A549 (cell line): ENCODE measurements around the gene CNTN1. TPM values are rescaled to one million over a fixed set of nuclear protein-coding genes. Genes with fewer than 3 reads are reported as not detected.

Source experiments
- ATAC-seq, 2 experiments: fragments of 200-7000 bp in 1 of 2; fragments of >200 bp in 1 of 2; cut with Nextera tagmentation in 1 of 2; cut with Tn5 transposase in 1 of 2; 3 replicates each; pipeline versions ENCODE4 v1.8.0 to v1.9.1; 2018 to 2020; ENCODE audit warnings: mild to moderate bottlenecking in 1 of 2, moderate library complexity in 1 of 2
- CTCF ChIA-PET: fragments of 300-600 bp; sonication (Branson Sonifier 250); formaldehyde crosslinking; extraction: SDS; loops from one replicate; lab custom pipeline; 2021; ENCODE audit warnings: antibody characterized with exemption, inconsistent platforms; lab: Yijun Ruan, JAX
- POLR2A ChIA-PET: fragments of 350-600 bp; formaldehyde crosslinking; extraction: SDS; loops from one replicate; lab custom pipeline; 2021; ENCODE audit warnings: antibody characterized with exemption, inconsistent platforms; lab: Yijun Ruan, JAX
- DNase-seq, 2 experiments: peaks; one replicate each; pipeline versions ENCODE4 v3.0.0 to v3.0.0-alpha.2; 2011 to 2016; ENCODE audit warnings: low read depth in 1 of 2, low spot score in 1 of 2
- FAIRE-seq: peaks from 2 replicates; lab custom pipeline; 2011; peaks lifted over from hg19 to GRCh38; lab: Jason Lieb, UNC
- H3K27ac ChIP-seq, 2 experiments: fragments of >200 bp; sonication (Bioruptor Twin); formaldehyde crosslinking; 3 replicates each; pipeline ENCODE4 v1.5.1; 2016 to 2017
- H3K4me1 ChIP-seq: fragments of >200 bp; sonication (Bioruptor Twin); formaldehyde crosslinking; 3 replicates; pipeline ENCODE4 v1.6.1; 2016
- H3K4me2 ChIP-seq: fragments of >200 bp; sonication (Bioruptor Twin); formaldehyde crosslinking; 3 replicates; pipeline ENCODE4 v1.6.1; 2016
- H3K4me3 ChIP-seq: fragments of >200 bp; sonication (Bioruptor Twin); formaldehyde crosslinking; 3 replicates; pipeline ENCODE4 v1.5.1; 2016
- H3K9me3 ChIP-seq: fragments of >200 bp; sonication (Bioruptor Twin); formaldehyde crosslinking; 3 replicates; pipeline ENCODE4 v1.6.1; 2016
- BHLHE40 ChIP-seq: IDR thresholded peaks from 2 replicates; pipeline ENCODE4 v1.6.1; 2012; ENCODE audit warnings: low read depth, low read length, inconsistent platforms
- CBX2 ChIP-seq: fragments of 200-600 bp; sonication (generic); IDR thresholded peaks from 2 replicates; pipeline ENCODE4 v1.6.1; 2016; ENCODE audit warnings: low read depth, mild to moderate bottlenecking, borderline replicate concordance
- EHMT2 ChIP-seq: fragments of 200-600 bp; sonication (generic); IDR thresholded peaks from 2 replicates; pipeline ENCODE4 v1.6.1; 2016; ENCODE audit warnings: antibody characterized with exemption, low read depth, mild to moderate bottlenecking, moderate library complexity
- ESRRA ChIP-seq: fragments of 150-350 bp; IDR thresholded peaks from 2 replicates; pipeline ENCODE4 v1.6.1; 2014; ENCODE audit warnings: mild to moderate bottlenecking, low read length, borderline replicate concordance
- FOSL2 ChIP-seq, 2 experiments: fragments of 450-650 bp in 1 of 2; fragments of >200 bp in 1 of 2; sonication (Bioruptor Twin) in 1 of 2; formaldehyde crosslinking; IDR thresholded peaks; 2 replicates each; pipeline versions ENCODE4 v1.5.0 to v1.6.1; 2016 to 2020; ENCODE audit warnings: mild to moderate bottlenecking in 1 of 2, moderate library complexity in 1 of 2
- FOXS1 ChIP-seq: fragments of 250-450 bp; sonication (Bioruptor Pico); IDR thresholded peaks from 2 replicates; pipeline ENCODE4 v1.5.0; 2020; ENCODE audit warnings: mild to moderate bottlenecking, moderate library complexity
- GATA3 ChIP-seq: IDR thresholded peaks from 2 replicates; pipeline ENCODE4 v1.6.1; 2012; ENCODE audit warnings: borderline replicate concordance
- HDAC2 ChIP-seq: fragments of 200-600 bp; sonication (generic); IDR thresholded peaks from 2 replicates; pipeline ENCODE4 v1.6.1; 2016
- HMGXB4 ChIP-seq: fragments of 250-450 bp; sonication (Bioruptor Pico); IDR thresholded peaks from 2 replicates; pipeline ENCODE4 v1.5.0; 2021; ENCODE audit warnings: mild to moderate bottlenecking, moderate library complexity, borderline replicate concordance
- HOXA7 ChIP-seq: fragments of 250-450 bp; sonication (Bioruptor Pico); IDR thresholded peaks from 2 replicates; pipeline ENCODE4 v1.5.0; 2020; ENCODE audit warnings: mild to moderate bottlenecking, moderate library complexity
- HOXB5 ChIP-seq: fragments of 250-450 bp; sonication (Bioruptor Pico); IDR thresholded peaks from 2 replicates; pipeline ENCODE4 v1.5.0; 2020; ENCODE audit warnings: mild to moderate bottlenecking, moderate library complexity
- JUN ChIP-seq, 2 experiments: fragments of >200 bp; sonication (Bioruptor Twin); formaldehyde crosslinking; IDR thresholded peaks; 2 replicates in 1 of 2; 3 replicates in 1 of 2; pipeline ENCODE4 v1.6.1; 2016 to 2017
- KDM5A ChIP-seq: fragments of 200-600 bp; sonication (generic); IDR thresholded peaks from 2 replicates; pipeline ENCODE4 v1.6.1; 2016; ENCODE audit warnings: antibody characterized with exemption, mild to moderate bottlenecking
- MAFK ChIP-seq: fragments of 450-650 bp; IDR thresholded peaks from 2 replicates; pipeline ENCODE4 v1.6.1; 2014; ENCODE audit not compliant: partially characterized antibody
- MAX ChIP-seq: IDR thresholded peaks from 2 replicates; pipeline ENCODE4 v1.6.1; 2012
- MAZ ChIP-seq: fragments of 150-350 bp; IDR thresholded peaks from 2 replicates; pipeline ENCODE4 v1.6.1; 2014; ENCODE audit warnings: antibody characterized with exemption, low read depth, low read length, borderline replicate concordance
- NPAS2 ChIP-seq: fragments of 250-450 bp; sonication (Bioruptor Pico); IDR thresholded peaks from 2 replicates; pipeline ENCODE4 v1.8.0; 2022; ENCODE audit warnings: mild to moderate bottlenecking, moderate library complexity, borderline replicate concordance
- POLR2A ChIP-seq: IDR thresholded peaks from 2 replicates; pipeline ENCODE4 v1.6.1; 2012; ENCODE audit warnings: mild to moderate bottlenecking, low read length
- RAD21 ChIP-seq, 2 experiments: fragments of >200 bp in 1 of 2; sonication (Bioruptor Twin) in 1 of 2; formaldehyde crosslinking in 1 of 2; IDR thresholded peaks in 1 of 2; conservative IDR thresholded peaks in 1 of 2; 2 replicates in 1 of 2; 3 replicates in 1 of 2; pipeline ENCODE4 v1.6.1; 2012 to 2018; ENCODE audit warnings: inconsistent platforms in 1 of 2
- RCOR1 ChIP-seq: fragments of 150-350 bp; IDR thresholded peaks from 2 replicates; pipeline ENCODE4 v1.6.1; 2014; ENCODE audit warnings: antibody characterized with exemption, low read length, low read depth
- RFX5 ChIP-seq: fragments of 450-650 bp; IDR thresholded peaks from 2 replicates; pipeline ENCODE4 v1.7.1; 2014; ENCODE audit warnings: antibody characterized with exemption, mild to moderate bottlenecking, moderate library complexity
- SREBF2 ChIP-seq: fragments of 450-650 bp; IDR thresholded peaks from 2 replicates; pipeline ENCODE4 v1.6.1; 2014; ENCODE audit warnings: mild to moderate bottlenecking, moderate library complexity
- TFCP2L1 ChIP-seq: fragments of 250-450 bp; sonication (Bioruptor Pico); IDR thresholded peaks from 2 replicates; pipeline ENCODE4 v1.5.0; 2021; ENCODE audit warnings: mild to moderate bottlenecking
- TP53 ChIP-seq: fragments of 250-450 bp; sonication (Bioruptor Pico); IDR thresholded peaks from 2 replicates; pipeline ENCODE4 v1.5.0; 2021; ENCODE audit warnings: mild to moderate bottlenecking, moderate library complexity
- WGBS: methylation state at CpG from one replicate; pipeline ENCODE4 v1.1.6; 2017; ENCODE audit errors: missing lambda C conversion rate; 5-methylcytosine and 5-hydroxymethylcytosine counted together
- polyA plus RNA-seq, 4 experiments: library from polyadenylated mRNA; depleted of rRNA in 3 of 4; stranded (reverse); fragments of >200 nt; fragmentation: RNase III in 1 of 4; extraction: RNeasy Plus Mini Kit Qiagen cat#74134 plus additional on column Dnase treatment in 1 of 4; gene quantifications; 2 replicates in 3 of 4; 3 replicates in 1 of 4; pipeline ENCODE4 v1.2.3, GENCODE V29; 2011 to 2017
- TF ChIP-seq, protein P1 (sequence below): fragments of 250-450 bp; sonication (Bioruptor Pico); IDR thresholded peaks from 2 replicates; pipeline ENCODE4 v1.5.0; 2020; ENCODE audit warnings: low read depth, mild to moderate bottlenecking, moderate library complexity
- TF ChIP-seq, protein P2 (sequence below): fragments of >200 bp; sonication (Bioruptor Twin); formaldehyde crosslinking; IDR thresholded peaks from 2 replicates; pipeline ENCODE4 v1.6.1; 2016
- TF ChIP-seq, protein P3 (sequence below): fragments of 200-600 bp; sonication (generic); IDR thresholded peaks from 2 replicates; pipeline ENCODE4 v1.6.1; 2016; ENCODE audit warnings: antibody characterized with exemption, mild to moderate bottlenecking, moderate library complexity

Gene CNTN1
- polyA plus RNA-seq, 2 of the 4 experiments (the other 2 are of a cell fraction): 69.7 to 175 TPM

DNA sequence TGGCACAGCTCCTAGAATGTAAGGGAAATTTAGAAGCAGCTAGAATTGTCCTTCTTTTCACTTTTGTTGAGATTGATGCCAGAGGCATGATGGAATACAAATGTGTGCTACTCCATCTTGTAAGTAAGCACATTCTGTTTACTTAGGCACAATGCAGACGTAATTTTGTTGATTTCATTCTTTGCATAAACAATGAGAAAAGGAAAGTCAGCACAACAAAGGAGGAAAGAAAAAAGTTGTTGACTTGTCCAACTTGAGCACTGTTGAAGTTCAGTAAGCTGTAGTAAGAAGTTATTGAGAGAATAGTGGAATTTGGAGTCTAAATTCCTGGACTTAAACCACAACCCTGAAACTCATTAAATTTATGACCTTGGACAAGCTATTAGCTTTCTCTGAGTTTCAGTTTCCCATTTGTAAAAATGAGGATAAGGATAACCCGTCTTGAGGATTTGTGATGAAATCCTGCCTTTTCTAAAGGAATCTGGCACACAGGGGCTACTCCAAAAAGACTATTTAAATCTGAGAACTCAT is 19.4 kb upstream of the CNTN1 start:
- 66% methylated on average over 2 of the region's 2 CpGs for WGBS
- CTCF ChIA-PET: no interaction called here

DNA sequence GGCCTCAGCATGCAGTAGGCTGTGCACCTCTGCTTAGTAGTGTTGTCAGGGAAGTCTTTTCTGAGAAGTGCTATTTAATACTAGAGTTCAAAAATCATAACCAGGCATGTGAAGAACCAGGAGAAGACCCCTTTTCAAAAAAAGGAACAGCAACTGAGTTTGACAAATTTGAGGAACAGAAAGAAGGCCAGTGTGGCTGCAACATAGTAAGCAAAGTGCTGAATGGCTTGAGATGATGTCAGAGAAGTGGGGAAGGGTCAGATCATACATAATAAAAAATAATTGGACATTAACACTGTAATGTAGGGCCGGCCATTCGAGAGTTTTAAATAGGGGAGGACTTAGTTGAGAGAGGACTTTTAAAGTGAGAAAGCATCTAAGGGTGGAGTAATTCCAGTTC is 11.1 kb upstream of the CNTN1 start:
- TF ChIP-seq JUN (IDR thresholded peaks at IDR 0.05) (no peak), MAZ (no peak), RAD21 (conservative IDR thresholded peaks at IDR 0.05 in 1 of 2, IDR thresholded peaks at IDR 0.05 in 1 of 2) (no peak), KDM5A (no peak), BHLHE40 (no peak), RCOR1 (no peak), RFX5 (no peak), SREBF2 (no peak), TFCP2L1 (CRISPR knock-in tag) (no peak), MAFK (no peak), FOXS1 (CRISPR knock-in tag) (no peak), HOXB5 (CRISPR knock-in tag) (no peak), POLR2A (no peak), CBX2 (no peak), FOSL2 (IDR thresholded peaks at IDR 0.05) (no peak), FOSL2 (CRISPR knock-in tag; IDR thresholded peaks at IDR 0.05) (no peak), TP53 (CRISPR knock-in tag) (no peak)
- TF ChIP-seq, protein P1, sequence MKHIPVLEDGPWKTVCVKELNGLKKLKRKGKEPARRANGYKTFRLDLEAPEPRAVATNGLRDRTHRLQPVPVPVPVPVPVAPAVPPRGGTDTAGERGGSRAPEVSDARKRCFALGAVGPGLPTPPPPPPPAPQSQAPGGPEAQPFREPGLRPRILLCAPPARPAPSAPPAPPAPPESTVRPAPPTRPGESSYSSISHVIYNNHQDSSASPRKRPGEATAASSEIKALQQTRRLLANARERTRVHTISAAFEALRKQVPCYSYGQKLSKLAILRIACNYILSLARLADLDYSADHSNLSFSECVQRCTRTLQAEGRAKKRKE: no peak
- TF ChIP-seq, protein P2, sequence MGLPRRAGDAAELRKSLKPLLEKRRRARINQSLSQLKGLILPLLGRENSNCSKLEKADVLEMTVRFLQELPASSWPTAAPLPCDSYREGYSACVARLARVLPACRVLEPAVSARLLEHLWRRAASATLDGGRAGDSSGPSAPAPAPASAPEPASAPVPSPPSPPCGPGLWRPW: no peak
- Histone ChIP-seq H3K27ac (no peak overlapping the region), H3K4me2 (no peak overlapping the region), H3K9me3 (peaks cover 6% of the 10 kb centered on the region; the same call in 2 of the 3 replicates), H3K4me1 (no peaks in the 10 kb centered on the region), H3K4me3 (no peak overlapping the region)
- FAIRE-seq (no peak), ATAC-seq (no peak), DNase-seq (no peak)
- POLR2A ChIA-PET: no interaction called here
- 80% methylated on average over 2 of the region's 2 CpGs for WGBS
- CTCF ChIA-PET: interaction anchor here (1.4 kb wide), 1 partner anchor 31 kb away, joined by 4 read pairs; no protein-coding TSS in a partner anchor

More for the DNA sequence above, 19.4 kb upstream of the CNTN1 start:
- POLR2A ChIA-PET: no interaction called here
- H3K4me2 ChIP-seq: no peak overlapping the region
- no peak overlapping the region for H3K4me3 ChIP-seq
- no peak for TF ChIP-seq NPAS2 (CRISPR knock-in tag)
- H3K9me3 ChIP-seq: 0 out of 3 replicates have a peak, but pooled peaks cover 4% of the 10 kb centered on the region
- ATAC-seq: no peak
- H3K27ac ChIP-seq: no peak overlapping the region
- FAIRE-seq: no peak
- H3K4me1 ChIP-seq: peaks cover 16% of the 10 kb centered on the region
- no peak for DNase-seq

GRCh38 chr12:40684986-40685385 is 7.3 kb upstream of the CNTN1 start:
- Histone ChIP-seq H3K9me3 (0 out of 3 replicates have a peak, but pooled peaks cover 3% of the 10 kb centered on the region), H3K4me1 (peaks cover 17% of the 10 kb centered on the region), H3K27ac (no peak overlapping the region), H3K4me3 (no peak overlapping the region), H3K4me2 (no peak overlapping the region)
- ChIA-PET CTCF (no interaction called here), POLR2A (no interaction called here)
- no peak for DNase-seq
- ATAC-seq: no peak
- WGBS: 74% methylated on average over 4 of the region's 4 CpGs
- FAIRE-seq: no peak
- TF ChIP-seq HDAC2: no peak
- TF ChIP-seq, protein P3, sequence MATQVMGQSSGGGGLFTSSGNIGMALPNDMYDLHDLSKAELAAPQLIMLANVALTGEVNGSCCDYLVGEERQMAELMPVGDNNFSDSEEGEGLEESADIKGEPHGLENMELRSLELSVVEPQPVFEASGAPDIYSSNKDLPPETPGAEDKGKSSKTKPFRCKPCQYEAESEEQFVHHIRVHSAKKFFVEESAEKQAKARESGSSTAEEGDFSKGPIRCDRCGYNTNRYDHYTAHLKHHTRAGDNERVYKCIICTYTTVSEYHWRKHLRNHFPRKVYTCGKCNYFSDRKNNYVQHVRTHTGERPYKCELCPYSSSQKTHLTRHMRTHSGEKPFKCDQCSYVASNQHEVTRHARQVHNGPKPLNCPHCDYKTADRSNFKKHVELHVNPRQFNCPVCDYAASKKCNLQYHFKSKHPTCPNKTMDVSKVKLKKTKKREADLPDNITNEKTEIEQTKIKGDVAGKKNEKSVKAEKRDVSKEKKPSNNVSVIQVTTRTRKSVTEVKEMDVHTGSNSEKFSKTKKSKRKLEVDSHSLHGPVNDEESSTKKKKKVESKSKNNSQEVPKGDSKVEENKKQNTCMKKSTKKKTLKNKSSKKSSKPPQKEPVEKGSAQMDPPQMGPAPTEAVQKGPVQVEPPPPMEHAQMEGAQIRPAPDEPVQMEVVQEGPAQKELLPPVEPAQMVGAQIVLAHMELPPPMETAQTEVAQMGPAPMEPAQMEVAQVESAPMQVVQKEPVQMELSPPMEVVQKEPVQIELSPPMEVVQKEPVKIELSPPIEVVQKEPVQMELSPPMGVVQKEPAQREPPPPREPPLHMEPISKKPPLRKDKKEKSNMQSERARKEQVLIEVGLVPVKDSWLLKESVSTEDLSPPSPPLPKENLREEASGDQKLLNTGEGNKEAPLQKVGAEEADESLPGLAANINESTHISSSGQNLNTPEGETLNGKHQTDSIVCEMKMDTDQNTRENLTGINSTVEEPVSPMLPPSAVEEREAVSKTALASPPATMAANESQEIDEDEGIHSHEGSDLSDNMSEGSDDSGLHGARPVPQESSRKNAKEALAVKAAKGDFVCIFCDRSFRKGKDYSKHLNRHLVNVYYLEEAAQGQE: no peak
- TF ChIP-seq MAX: no peak
- TF ChIP-seq GATA3: no peak
- TF ChIP-seq MAFK: no peak
- TF ChIP-seq HOXA7 (CRISPR knock-in tag): no peak
- TF ChIP-seq HMGXB4: no peak
- TF ChIP-seq, protein P2: no peak
- TF ChIP-seq EHMT2: no peak
- TF ChIP-seq ESRRA: no peak
